Measurements from ENCODE around the gene KDM8.

KDM8 gene

DNA sequence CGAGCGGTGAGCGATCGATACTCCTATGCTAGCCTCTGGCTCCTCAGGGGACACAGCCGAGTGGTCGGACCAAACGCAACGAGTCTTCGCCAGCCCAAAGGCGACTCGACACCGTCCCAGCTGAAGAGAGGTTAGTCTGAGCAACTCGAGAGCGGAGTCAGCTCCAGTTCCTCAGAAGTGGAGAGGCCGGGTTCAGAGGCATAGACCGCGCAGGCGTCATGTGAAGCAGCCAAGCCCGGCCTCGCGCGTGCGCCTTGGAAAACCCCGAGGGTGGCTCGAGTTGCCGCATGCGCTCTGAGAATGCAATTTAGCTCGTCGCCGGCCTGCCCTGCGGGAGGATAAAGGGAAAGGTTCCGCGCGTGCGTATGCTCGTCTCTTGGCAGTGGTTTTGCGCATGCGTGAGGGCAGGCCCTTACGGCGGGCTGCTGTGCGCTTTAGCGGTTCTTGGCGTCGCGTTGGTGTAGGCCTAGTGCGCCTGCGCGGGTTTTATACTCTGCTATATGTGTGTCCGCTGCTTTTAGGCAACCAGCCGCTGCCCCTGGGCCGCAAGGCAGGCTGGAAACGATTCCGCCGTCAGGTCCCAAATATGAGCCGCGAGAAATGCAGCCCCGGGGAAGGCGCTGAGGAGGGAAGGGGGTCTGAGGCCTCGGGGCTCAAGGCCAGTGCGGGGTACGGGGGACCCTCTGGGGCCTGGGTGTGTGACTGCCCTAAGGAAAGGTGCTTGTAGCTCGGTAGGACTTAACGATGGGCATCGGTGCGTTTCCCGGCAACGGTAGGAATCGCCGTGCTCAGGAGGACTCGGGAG lies at the start of gene KDM8:
TSS of gene KDM8 (plus strand) at position 20 of the 805 bp plus-strand sequence. CDS start 6,598 bp downstream, outside the sequence.
- Mint-ChIP-seq H3K4me1 (peaks cover 46% of the 10 kb centered on the region), H3K27me3 (no peaks in the 10 kb centered on the region), H3K9me3 (peaks cover 3% of the 10 kb centered on the region), H3K4me3 (peak within 1 kb of the TSS; percentile 92), H3K27ac (peak within 1 kb of the TSS; percentile 95), H3K36me3 (no peaks in the 10 kb centered on the region)
- peak; percentile 92 for ATAC-seq

DNA sequence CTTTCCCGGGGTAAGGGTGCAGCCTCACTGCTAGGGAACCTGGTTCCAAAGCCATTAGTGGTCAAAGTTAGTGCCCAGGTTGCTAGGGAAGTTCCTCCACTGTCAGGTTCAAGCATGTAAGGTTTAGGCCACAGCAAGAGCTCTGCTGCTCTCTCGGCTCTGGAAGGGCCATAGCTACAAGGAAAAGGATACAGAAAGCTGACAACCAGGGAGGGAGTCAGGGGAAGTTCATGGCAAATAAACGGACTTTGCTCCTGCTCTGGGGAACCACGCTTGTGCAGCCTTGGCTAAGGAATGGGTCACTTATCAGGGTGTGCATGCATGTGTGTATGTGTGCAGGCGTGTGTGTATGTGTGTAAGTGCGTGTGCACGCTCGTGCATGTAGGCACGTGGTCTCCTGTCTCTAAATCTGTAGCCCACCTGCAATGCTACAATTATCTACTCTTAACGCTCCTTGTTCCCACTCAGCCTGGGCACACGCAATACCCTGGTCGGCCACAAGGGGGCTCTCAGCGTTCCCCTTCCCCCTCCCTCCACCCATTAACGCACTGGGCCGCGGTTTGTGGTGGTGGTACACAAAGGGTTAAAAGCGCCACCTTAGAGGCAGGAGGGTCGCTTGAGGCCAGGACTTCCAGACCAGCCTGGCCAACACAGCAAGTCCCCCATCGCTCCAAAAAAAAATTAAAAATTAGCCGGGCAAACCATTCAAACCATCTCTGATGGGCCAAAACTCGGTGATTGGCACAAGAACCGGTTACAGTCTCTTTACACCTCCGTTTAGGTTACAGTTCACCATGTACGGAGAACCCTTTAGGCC lies 48.4 kb upstream of the KDM8 start:
- Mint-ChIP-seq H3K9me3 (peaks cover 3% of the 10 kb centered on the region), H3K4me3 (no peak overlapping the region)
- peak; percentile 69 for ATAC-seq

DNA sequence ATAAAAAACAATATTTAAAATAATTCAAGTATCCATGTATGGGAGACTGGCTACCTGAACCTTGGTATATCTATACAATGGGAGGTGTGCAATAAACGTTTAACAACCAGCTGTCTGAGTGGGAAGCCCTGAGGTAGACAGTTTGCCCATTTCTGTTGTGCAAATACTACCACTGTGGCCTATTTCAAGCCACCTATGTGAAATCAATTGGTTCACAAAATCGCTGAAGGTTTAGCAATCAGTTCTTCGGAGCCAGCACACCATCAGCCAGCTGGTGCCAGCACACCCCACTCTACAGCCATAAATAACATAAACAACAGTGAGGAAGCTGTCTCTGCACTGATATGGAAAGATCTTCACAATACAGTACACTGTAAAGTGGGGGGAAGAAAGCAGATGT lies 46.7 kb upstream of the KDM8 start:
- Mint-ChIP-seq H3K4me3 (no peak overlapping the region), H3K27ac (no peak overlapping the region), H3K27me3 (no peaks in the 10 kb centered on the region), H3K4me1 (peaks cover 11% of the 10 kb centered on the region), H3K9me3 (peaks cover 3% of the 10 kb centered on the region), H3K36me3 (peaks cover 5% of the 10 kb centered on the region)
- no peak for ATAC-seq

More for the DNA sequence above, 48.4 kb upstream of the KDM8 start:
- Mint-ChIP-seq H3K27me3 (no peaks in the 10 kb centered on the region), H3K27ac (no peak overlapping the region), H3K36me3 (peaks cover 5% of the 10 kb centered on the region), H3K4me1 (peaks cover 11% of the 10 kb centered on the region)

DNA sequence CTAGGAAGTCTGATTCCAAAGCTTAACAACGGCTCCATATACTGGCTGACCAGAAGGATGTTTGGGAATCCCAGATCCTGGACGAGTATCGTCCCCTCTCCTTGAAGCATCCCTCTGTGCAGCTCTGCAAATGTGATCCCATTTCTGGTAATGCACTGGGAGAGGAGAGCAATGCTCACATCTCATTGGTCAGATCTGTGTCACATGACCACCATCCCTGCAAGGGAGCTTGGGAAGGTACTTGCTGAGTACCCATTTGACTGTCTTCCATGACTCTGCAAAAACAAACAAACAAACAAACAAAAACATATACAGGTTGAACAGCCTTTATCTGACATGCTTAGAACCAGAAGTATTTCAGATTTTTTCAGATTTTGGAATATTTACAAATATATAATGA lies 41.9 kb upstream of the KDM8 start:
- H3K4me1 Mint-ChIP-seq = no peaks in the 10 kb centered on the region
- H3K27ac Mint-ChIP-seq = no peak overlapping the region
- peaks cover 5% of the 10 kb centered on the region for H3K36me3 Mint-ChIP-seq
- H3K4me3 Mint-ChIP-seq = no peak overlapping the region
- no peaks in the 10 kb centered on the region for H3K27me3 Mint-ChIP-seq
- no peak for ATAC-seq
- peaks cover 6% of the 10 kb centered on the region for H3K9me3 Mint-ChIP-seq

DNA sequence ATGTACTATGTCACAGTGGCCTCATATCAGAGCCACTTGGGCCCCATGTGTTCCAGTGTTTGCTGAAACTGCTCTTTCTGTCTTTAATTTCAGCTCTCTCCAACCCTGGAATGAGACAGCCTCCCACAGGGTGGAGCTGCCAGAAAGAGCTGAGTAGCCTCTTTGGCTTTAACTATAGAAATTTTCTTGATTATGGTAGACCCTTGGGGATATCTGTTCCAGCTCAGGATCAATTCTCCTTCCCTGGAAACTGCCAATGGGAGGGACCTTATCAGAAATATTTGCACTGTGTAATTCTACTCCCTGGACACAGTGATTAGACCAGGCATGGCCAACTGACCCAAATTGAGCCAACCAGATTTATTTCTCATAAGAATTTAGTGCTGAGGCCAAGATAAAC lies 39.0 kb upstream of the KDM8 start:
- no peaks in the 10 kb centered on the region for H3K4me1 Mint-ChIP-seq
- ATAC-seq = no peak
- no peaks in the 10 kb centered on the region for H3K36me3 Mint-ChIP-seq
- no peak overlapping the region for H3K4me3 Mint-ChIP-seq
- H3K9me3 Mint-ChIP-seq = peaks cover 3% of the 10 kb centered on the region
- H3K27ac Mint-ChIP-seq = no peak overlapping the region
- no peaks in the 10 kb centered on the region for H3K27me3 Mint-ChIP-seq

DNA sequence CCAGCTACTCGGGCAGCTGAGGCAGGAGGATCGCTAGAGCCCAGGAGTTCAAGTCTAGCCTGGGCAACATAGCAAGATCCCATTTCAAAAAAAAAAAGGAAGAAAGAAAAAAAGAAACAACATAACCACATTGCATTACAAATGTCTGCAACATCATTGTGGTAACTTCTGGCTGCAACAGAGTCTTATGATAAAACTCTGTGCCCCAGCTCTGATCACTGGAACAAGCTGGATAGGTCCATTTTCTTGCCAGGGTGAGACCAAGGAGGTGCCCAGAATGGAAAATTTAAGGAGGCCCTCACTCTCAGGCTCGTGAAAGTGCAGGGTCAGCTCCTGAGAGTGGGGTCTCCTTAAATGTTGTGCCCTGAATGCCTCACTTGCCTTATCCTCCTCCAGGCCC lies 37.8 kb upstream of the KDM8 start:
- no peak for ATAC-seq
- H3K27me3 Mint-ChIP-seq = no peaks in the 10 kb centered on the region
- H3K27ac Mint-ChIP-seq = no peak overlapping the region

DNA sequence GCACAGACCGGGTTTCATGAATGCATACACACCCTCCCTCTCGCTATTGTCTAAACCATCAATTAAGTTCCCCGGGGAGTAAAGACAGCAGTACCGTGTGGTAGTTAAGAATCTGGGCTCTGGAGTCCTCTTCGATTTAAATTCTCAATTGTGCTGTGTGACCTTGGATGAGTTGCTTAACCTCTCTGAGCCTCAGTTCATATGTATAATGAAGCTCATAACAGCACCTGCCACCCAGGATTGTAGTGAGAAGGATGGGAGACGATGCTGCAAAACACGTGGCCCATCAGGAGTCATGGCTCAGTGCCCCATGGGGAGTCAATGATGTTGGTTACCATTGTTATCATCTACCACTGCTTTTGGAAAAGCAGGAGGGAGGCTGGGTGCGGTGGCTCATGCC lies 34.5 kb upstream of the KDM8 start:
- Mint-ChIP-seq H3K4me3 (no peak overlapping the region), H3K4me1 (peaks cover 14% of the 10 kb centered on the region), H3K36me3 (no peaks in the 10 kb centered on the region), H3K27ac (no peak overlapping the region), H3K27me3 (no peaks in the 10 kb centered on the region), H3K9me3 (peaks cover 3% of the 10 kb centered on the region)
- ATAC-seq = no peak

More for the DNA sequence above, 37.8 kb upstream of the KDM8 start:
- Mint-ChIP-seq H3K9me3 (peaks cover 3% of the 10 kb centered on the region), H3K36me3 (no peaks in the 10 kb centered on the region), H3K4me3 (no peak overlapping the region), H3K4me1 (no peaks in the 10 kb centered on the region)

DNA sequence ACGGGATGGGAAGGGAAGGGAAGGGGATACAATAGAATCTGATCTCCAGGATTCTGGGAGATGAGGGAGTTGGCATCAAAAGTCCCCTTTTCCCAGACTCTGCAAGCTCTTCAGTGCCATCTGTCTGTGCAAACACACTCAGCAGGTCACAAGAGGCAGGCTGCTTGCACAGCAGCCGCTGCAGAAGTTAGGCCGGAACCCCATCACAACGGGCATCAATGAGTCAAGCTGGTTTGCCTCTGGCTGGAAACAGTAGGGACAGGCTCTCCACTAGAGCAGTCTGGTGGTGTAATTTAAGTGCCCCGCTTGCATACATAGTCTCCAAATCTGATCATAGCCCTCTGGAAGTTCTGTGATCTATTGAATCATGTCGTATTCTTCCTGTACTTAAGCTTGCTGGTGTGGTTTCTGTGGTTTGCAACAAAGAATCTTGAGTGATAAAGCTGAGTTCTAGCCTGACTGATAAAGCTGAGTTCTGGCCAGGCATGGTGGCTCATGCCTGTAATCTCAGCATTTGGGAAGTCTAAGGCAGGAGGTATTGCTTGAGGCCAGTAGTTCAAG lies 33.7 kb upstream of the KDM8 start:
- Mint-ChIP-seq H3K27me3 (no peaks in the 10 kb centered on the region), H3K27ac (no peak overlapping the region), H3K9me3 (peaks cover 3% of the 10 kb centered on the region), H3K36me3 (no peaks in the 10 kb centered on the region), H3K4me1 (peaks cover 22% of the 10 kb centered on the region), H3K4me3 (no peak overlapping the region)
- ATAC-seq = no peak

DNA sequence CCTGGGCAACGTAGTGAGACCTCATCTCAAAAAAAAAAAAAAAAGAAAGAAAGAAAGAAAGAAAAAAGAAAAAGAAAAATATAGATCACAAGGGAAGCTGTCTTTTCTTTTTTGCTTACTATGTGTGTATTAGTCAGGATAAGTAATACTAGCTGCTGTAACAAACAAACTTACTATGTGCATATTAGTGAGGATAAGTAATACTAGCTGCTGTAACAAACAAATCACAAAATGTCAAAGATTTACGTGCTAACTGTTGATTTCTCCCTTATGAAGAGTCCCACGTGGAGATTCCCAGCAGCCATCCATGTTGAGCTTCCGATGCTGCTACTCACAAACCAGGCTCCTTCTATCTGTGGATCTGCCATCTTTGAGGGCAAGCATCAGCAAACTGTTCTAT lies 31.7 kb upstream of the KDM8 start:
- Mint-ChIP-seq H3K4me3 (no peak overlapping the region), H3K27me3 (no peaks in the 10 kb centered on the region), H3K9me3 (peaks cover 3% of the 10 kb centered on the region), H3K4me1 (peaks cover 22% of the 10 kb centered on the region), H3K27ac (no peak overlapping the region), H3K36me3 (no peaks in the 10 kb centered on the region)
- no peak for ATAC-seq

DNA sequence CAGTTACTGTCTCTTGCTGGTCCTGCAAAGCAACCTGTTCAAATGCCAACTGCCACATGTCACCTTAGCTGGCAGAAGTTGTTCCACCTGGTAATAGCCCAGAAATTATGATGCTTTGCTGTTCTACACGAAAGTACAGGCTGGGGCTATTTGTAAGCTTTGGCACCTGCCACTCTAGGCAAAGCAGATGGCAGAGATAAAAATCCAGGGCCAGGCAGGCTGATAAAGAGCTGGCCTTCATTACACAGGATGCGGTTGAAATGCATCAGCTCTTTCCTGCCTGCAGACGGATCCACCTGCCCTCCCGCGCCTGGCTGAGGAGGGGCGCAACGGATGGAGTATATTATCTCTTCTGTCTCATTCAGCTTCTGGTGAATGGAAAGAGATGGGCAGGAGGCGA lies 29.3 kb upstream of the KDM8 start:
- ATAC-seq = peak; percentile 82
- peaks cover 3% of the 10 kb centered on the region for H3K9me3 Mint-ChIP-seq
- H3K4me3 Mint-ChIP-seq = no peak overlapping the region
- H3K36me3 Mint-ChIP-seq = no peaks in the 10 kb centered on the region
- H3K27me3 Mint-ChIP-seq = no peaks in the 10 kb centered on the region
- no peak overlapping the region for H3K27ac Mint-ChIP-seq
- H3K4me1 Mint-ChIP-seq = peaks cover 25% of the 10 kb centered on the region

DNA sequence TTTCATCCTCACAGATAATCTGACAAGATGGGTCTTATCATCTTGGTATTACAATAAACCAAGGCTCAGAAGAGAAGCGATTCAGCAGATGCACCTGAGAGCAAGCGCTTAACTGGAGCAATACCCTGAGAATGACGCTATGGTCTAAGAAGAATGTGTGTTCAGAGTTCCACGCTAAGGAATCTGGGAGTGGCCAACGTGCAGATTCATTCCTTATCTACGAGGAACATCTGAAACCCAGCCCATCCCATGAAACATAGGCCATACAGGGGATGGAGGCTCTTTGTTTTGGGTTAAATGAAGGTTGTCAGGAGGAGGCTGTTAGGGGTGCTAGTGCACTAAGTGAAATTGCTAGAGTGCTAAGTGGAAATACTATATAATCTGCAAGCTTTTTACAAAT lies 28.5 kb upstream of the KDM8 start:
- no peak overlapping the region for H3K4me3 Mint-ChIP-seq
- no peaks in the 10 kb centered on the region for H3K27me3 Mint-ChIP-seq
- no peaks in the 10 kb centered on the region for H3K36me3 Mint-ChIP-seq

DNA sequence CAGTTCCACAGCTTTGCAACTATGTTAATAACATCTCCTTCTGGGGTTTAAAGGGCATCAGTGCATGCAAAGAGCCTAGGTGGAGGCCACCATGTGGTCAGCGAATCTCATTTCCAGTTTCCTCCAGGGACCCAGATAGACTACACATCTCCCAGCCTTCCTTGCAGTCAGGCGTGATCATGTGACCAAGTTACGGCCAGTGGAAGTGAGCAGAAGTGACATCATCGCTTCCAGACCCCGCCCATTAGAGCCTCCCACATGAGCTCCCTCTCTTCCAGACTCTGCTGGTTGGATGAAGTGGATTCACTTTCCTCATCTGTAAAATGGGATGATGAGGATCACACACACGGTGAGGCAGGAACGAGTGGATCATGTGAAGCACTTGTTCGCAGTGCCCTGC lies 27.4 kb upstream of the KDM8 start:
- Mint-ChIP-seq H3K4me1 (peaks cover 33% of the 10 kb centered on the region), H3K27me3 (no peaks in the 10 kb centered on the region), H3K27ac (no peak overlapping the region), H3K36me3 (no peaks in the 10 kb centered on the region), H3K4me3 (no peak overlapping the region), H3K9me3 (peaks cover 3% of the 10 kb centered on the region)
- ATAC-seq = no peak

More for the DNA sequence above, 28.5 kb upstream of the KDM8 start:
- ATAC-seq = no peak
- H3K4me1 Mint-ChIP-seq = peaks cover 33% of the 10 kb centered on the region
- peaks cover 3% of the 10 kb centered on the region for H3K9me3 Mint-ChIP-seq
- no peak overlapping the region for H3K27ac Mint-ChIP-seq

DNA sequence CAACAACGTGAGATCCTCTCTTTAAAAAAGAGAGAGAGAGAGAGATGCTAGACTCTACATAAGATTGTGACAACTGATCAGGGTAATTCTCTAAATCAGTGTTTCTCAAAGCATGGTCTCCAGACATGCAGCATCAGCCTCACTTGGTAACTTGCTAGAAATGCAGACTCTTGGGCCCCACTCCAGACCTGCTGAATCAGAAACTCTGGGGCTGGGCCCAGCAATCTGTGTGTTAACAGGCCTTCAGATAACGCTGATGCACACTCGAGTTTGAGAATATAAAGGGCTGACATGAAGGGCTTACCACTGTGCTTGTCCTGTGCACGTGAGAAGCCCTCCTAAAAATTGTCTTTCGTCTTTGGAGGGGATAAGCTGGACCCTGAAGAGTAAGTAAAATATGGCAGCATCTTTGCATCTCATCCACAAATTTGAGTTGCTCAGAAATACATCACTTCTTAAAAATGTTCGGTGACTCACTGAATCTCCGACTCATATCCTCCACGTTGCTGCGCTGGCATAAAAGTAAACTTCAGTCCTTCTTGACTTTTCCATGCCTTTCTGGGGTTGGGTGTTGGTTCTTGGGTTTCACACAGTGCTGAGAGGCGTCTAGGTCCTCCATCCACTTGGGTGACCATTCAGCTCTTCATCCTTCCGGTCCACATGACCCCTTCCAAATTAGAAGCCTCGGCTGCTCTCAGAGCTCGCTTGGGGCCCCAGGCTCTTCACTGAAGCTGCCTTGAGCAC lies 26.1 kb upstream of the KDM8 start:
- H3K9me3 Mint-ChIP-seq = no peaks in the 10 kb centered on the region
- no peaks in the 10 kb centered on the region for H3K36me3 Mint-ChIP-seq
- H3K27ac Mint-ChIP-seq = no peak overlapping the region
- no peak for ATAC-seq
- no peak overlapping the region for H3K4me3 Mint-ChIP-seq
- H3K4me1 Mint-ChIP-seq = peaks cover 30% of the 10 kb centered on the region
- no peaks in the 10 kb centered on the region for H3K27me3 Mint-ChIP-seq

DNA sequence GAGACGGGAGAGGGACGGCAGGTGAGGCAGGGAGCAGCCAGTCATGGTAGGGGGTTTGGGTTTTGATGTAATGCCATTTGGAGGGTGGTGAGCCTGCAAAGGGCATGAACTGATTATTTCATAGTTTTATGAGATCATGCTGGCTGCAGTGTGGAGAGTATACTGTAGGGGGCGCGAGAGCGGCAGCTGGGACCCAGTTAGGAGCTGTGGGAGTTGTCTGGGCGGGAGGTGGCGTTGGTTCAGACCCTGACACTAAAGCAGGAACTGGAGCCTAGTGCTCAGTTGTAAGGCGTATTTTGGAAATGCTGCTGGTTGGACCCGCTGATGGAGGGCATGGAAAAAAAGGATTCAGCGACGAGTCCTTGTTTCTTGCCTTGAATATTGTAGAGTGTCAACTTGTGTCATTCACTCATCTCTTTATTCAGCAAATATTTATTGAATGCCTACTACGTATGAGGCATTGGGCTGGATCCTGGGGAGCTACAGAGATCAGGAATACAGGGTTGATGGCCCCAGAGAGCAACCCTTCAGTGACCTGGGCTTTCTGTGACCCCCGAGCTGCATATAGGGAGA lies 23.7 kb upstream of the KDM8 start:
- H3K27ac Mint-ChIP-seq = peak overlapping the region; percentile 3
- H3K4me3 Mint-ChIP-seq = no peak overlapping the region
- peaks cover 12% of the 10 kb centered on the region for H3K4me1 Mint-ChIP-seq
- no peaks in the 10 kb centered on the region for H3K9me3 Mint-ChIP-seq
- H3K36me3 Mint-ChIP-seq = no peaks in the 10 kb centered on the region
- peak; percentile 92 for ATAC-seq
- no peaks in the 10 kb centered on the region for H3K27me3 Mint-ChIP-seq
